ENCODE results near the gene PRKN. TPM values are rescaled to one million over a fixed set of nuclear protein-coding genes. Genes with fewer than 3 reads are reported as not detected.

Gene PRKN
- total and polyA plus RNA-seq, 8 donors = 0.82 to 7.2 (median 2.9) TPM

GRCh38 chr6:161590961-161591627 is 1136.5 kb downstream of the PRKN start:
- no peak for TF ChIP-seq CTCF (IDR thresholded peaks at IDR 0.05)
- peaks cover 0 to 3% (median 0%) of the 10 kb centered on the region in 4 donors for H3K27me3 ChIP-seq
- no peak for FAIRE-seq

GRCh38 chr6:161586887-161587286 is 1140.7 kb downstream of the PRKN start:
- FAIRE-seq (no peak), ATAC-seq (no peak), DNase-seq (no peak)
- WGBS, 2 donors = 62 to 68% methylated on average over 2 of the region's 2 CpGs
- Histone ChIP-seq H3K36me3 (no peaks in the 10 kb centered on the region), H3K27me3 (no peaks in the 10 kb centered on the region), H3K9me3 (no peaks in the 10 kb centered on the region), H3K4me1 (no peaks in the 10 kb centered on the region), H3K4me3 (no peak overlapping the region), H3K27ac (no peak overlapping the region)
- TF ChIP-seq CTCF (IDR thresholded peaks at IDR 0.05) = no peak
- intact Hi-C loops (cut with DNase I) = no loop called here

More at GRCh38 chr6:161590961-161591627, 1136.5 kb downstream of the PRKN start:
- no peaks in the 10 kb centered on the region for H3K4me1 ChIP-seq
- intact Hi-C loops (cut with DNase I) = no loop called here
- no peaks in the 10 kb centered on the region for H3K36me3 ChIP-seq
- DNase-seq = no peak
- ATAC-seq = no peak
- 70 to 78% methylated on average over 5 of the region's 5 CpGs for WGBS, 2 donors
- H3K27ac ChIP-seq = no peak overlapping the region
- H3K4me3 ChIP-seq = no peak overlapping the region
- no peaks in the 10 kb centered on the region for H3K9me3 ChIP-seq

DNA sequence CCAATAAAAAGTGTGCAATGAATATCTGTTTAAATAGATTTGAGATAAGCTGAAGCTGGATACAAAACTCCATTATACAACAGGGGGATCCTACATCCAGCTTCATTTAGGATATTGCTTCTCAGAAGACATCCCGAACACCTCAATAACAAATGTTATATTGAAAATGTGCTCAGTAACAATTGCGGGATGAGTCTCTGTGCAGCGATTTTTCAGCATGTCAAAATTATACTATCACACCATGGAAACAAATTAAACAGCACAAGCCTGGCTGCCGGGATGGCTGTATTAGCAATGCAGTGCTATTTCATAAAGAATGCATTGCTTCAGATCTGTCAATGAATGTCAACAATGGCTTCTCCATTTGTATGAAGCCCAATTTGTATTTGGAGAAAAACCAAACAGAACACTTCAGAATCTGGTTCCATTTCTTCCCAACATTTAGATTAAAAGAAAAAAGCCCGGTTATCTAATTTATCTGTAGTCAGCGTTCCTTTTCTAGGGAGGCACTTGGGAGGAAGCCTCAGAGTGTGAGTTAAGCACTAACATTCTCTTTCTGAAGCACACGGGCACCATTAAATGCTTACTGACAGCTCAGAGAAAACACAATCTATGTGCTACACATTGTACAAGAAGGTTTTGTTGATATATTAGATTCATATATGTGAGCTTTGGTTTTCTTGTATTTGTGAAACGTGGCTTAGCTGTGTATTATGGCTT is 1142.8 kb downstream of the PRKN start:
- WGBS, 2 donors = 83 to 86% methylated on average over 8 of the region's 8 CpGs
- H3K4me1 ChIP-seq = no peaks in the 10 kb centered on the region
- no peaks in the 10 kb centered on the region for H3K36me3 ChIP-seq
- intact Hi-C loops (cut with DNase I) = no loop called here
- no peaks in the 10 kb centered on the region for H3K9me3 ChIP-seq
- DNase-seq (no peak), ATAC-seq (no peak), FAIRE-seq (no peak)
- no peak for TF ChIP-seq CTCF (IDR thresholded peaks at IDR 0.05)
- H3K4me3 ChIP-seq = no peak overlapping the region
- no peaks in the 10 kb centered on the region for H3K27me3 ChIP-seq
- no peak overlapping the region for H3K27ac ChIP-seq

DNA sequence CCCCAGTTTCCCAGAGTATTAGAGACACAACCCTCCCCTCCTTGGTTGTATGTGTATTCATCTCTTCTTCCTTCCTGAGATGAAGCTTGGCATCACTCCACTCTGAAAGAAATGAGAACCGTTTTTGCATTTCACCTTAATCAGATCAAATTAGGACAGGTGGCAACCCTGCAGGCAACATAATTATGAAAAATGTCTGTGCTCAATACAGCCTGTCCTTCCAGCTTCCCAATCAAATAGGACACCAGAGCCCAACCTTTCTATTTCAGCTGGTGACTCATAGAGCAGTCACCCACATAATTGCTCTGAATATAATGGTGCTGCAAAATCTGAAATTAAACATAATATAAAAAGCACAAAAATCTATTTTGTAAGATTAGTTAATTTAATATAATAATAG is 1143.5 kb downstream of the PRKN start:
- H3K9me3 ChIP-seq = no peaks in the 10 kb centered on the region
- H3K27me3 ChIP-seq = no peaks in the 10 kb centered on the region
- no peaks in the 10 kb centered on the region for H3K4me1 ChIP-seq
- intact Hi-C loops (cut with DNase I) = no loop called here
- H3K4me3 ChIP-seq = no peak overlapping the region
- TF ChIP-seq CTCF (IDR thresholded peaks at IDR 0.05) = no peak
- no peak overlapping the region for H3K27ac ChIP-seq
- FAIRE-seq (no peak), DNase-seq (no peak), ATAC-seq (no peak)
- H3K36me3 ChIP-seq = no peaks in the 10 kb centered on the region
- WGBS, 2 donors = 18 to 21% methylated on average over 1 of the region's 1 CpG

- no peak for FAIRE-seq
- no peak for ATAC-seq
- 88 to 94% methylated on average over 5 of the region's 5 CpGs for WGBS, 2 donors
- no peak for DNase-seq
- Histone ChIP-seq H3K4me3 (no peak overlapping the region), H3K27me3 (no peaks in the 10 kb centered on the region), H3K4me1 (no peaks in the 10 kb centered on the region), H3K9me3 (no peaks in the 10 kb centered on the region), H3K27ac (no peak overlapping the region), H3K36me3 (no peaks in the 10 kb centered on the region)
- no peak for TF ChIP-seq CTCF (IDR thresholded peaks at IDR 0.05)
- intact Hi-C loops (cut with DNase I) = no loop called here
These were observed 1144.0 kb downstream of the PRKN start for GRCh38 chr6:161583584-161583983.

Data from pancreas (tissue), 10 donors.